Lower leg skin (tissue), 4 donors: ENCODE measurements around the gene NUCB2. TPM values are rescaled to one million over a fixed set of nuclear protein-coding genes. Genes with fewer than 3 reads are reported as not detected.

Source experiments
- DNase-seq, 2 donors: peaks; one replicate each; pipeline ENCODE4 v3.0.0-alpha.2; 2019; ENCODE audit warnings: low spot score in 2 of 2
- H3K4me3 ChIP-seq: fragments of 200-600 bp; sonication (generic); 2 replicates; pipeline ENCODE4 v1.5.1; 2017; ENCODE audit warnings: mild to moderate bottlenecking, low read depth; ENCODE audit not compliant: poor library complexity, severe bottlenecking
- CTCF ChIP-seq, 3 donors: fragments of 450-650 bp; IDR thresholded peaks; one replicate each; pipeline ENCODE4 v1.5.1; 2016; ENCODE audit warnings: antibody characterized with exemption in 3 of 3, mild to moderate bottlenecking in 3 of 3, moderate library complexity in 2 of 3
- POLR2A ChIP-seq, 2 donors: fragments of 450-650 bp; IDR thresholded peaks; one replicate each; pipeline ENCODE4 v1.6.1; 2016 to 2017; ENCODE audit warnings: antibody characterized with exemption in 2 of 2, mild to moderate bottlenecking in 1 of 2, moderate library complexity in 1 of 2
- WGBS, 2 donors: methylation state at CpG; one replicate each; pipeline ENCODE4 v1.1.5; 2018; 5-methylcytosine and 5-hydroxymethylcytosine counted together
- intact Hi-C: fragments of 100-400 bp; cut with DNase I; formaldehyde crosslinking; loops from one replicate; pipeline ENCODE4 v1.15.0; 2023; ENCODE audit warnings: low total_unique reads
- total RNA-seq, 4 donors: library from RNA; depleted of rRNA; stranded (reverse); fragments of >200 nt; gene quantifications; one replicate each; pipeline ENCODE4 v1.1.0, GENCODE V29; 2016

The NUCB2 gene
- total RNA-seq, 4 donors from 2014 or later, result 13.1 to 27.1 (median 17.9) TPM

GRCh38 chr11:17286332-17286731 is 9.8 kb downstream of the NUCB2 start:
- no peak overlapping the region for H3K4me3 ChIP-seq
- no peak for TF ChIP-seq POLR2A (IDR thresholded peaks at IDR 0.05)
- TF ChIP-seq CTCF (IDR thresholded peaks at IDR 0.05), result no peak
- 96 to 100% methylated on average over 1 of the region's 1 CpG for WGBS, 2 donors
- intact Hi-C loops, result no loop called here
- DNase-seq, result no peak

GRCh38 chr11:17287058-17287457 is 10.5 kb downstream of the NUCB2 start:
- TF ChIP-seq CTCF (IDR thresholded peaks at IDR 0.05), result no peak
- TF ChIP-seq POLR2A (IDR thresholded peaks at IDR 0.05), result no peak
- WGBS, 2 donors, result 96 to 97% methylated on average over 4 of the region's 4 CpGs
- DNase-seq, result no peak
- intact Hi-C loops, result no loop called here
- H3K4me3 ChIP-seq, result no peak overlapping the region

GRCh38 chr11:17291710-17292109 is 15.2 kb downstream of the NUCB2 start:
- 84 to 96% methylated on average over 1 of the region's 1 CpG for WGBS, 2 donors
- DNase-seq, result no peak
- intact Hi-C loops, result no loop called here
- no peak overlapping the region for H3K4me3 ChIP-seq
- TF ChIP-seq POLR2A (IDR thresholded peaks at IDR 0.05) (no peak), CTCF (IDR thresholded peaks at IDR 0.05) (no peak)

GRCh38 chr11:17293311-17293710 is 16.8 kb downstream of the NUCB2 start:
- TF ChIP-seq POLR2A (IDR thresholded peaks at IDR 0.05) (no peak), CTCF (IDR thresholded peaks at IDR 0.05) (no peak)
- H3K4me3 ChIP-seq, result no peak overlapping the region
- no peak for DNase-seq
- intact Hi-C loops, result no loop called here
- WGBS, 2 donors, result 43 to 50% methylated on average over 1 of the region's 1 CpG

- no peak for DNase-seq
- TF ChIP-seq CTCF (IDR thresholded peaks at IDR 0.05) (no peak), POLR2A (IDR thresholded peaks at IDR 0.05) (no peak)
- intact Hi-C loops, result no loop called here
- H3K4me3 ChIP-seq, result no peak overlapping the region
These were observed 17.5 kb downstream of the NUCB2 start for GRCh38 chr11:17294033-17294432.

- intact Hi-C loops, result no loop called here
- H3K4me3 ChIP-seq, result no peak overlapping the region
- no peak for DNase-seq
- TF ChIP-seq POLR2A (IDR thresholded peaks at IDR 0.05), result no peak
- no peak for TF ChIP-seq CTCF (IDR thresholded peaks at IDR 0.05)
- 91 to 95% methylated on average over 6 of the region's 6 CpGs for WGBS, 2 donors
These were observed 20.5 kb downstream of the NUCB2 start for GRCh38 chr11:17296852-17297559.
